ENCODE measurements around the gene KDM6A. TPM values are rescaled to one million over a fixed set of nuclear protein-coding genes. Genes with fewer than 3 reads are reported as not detected.

The KDM6A gene
- total RNA-seq, 4 donors from 2014 or later: 42.5 to 163 (median 91.8) TPM

DNA sequence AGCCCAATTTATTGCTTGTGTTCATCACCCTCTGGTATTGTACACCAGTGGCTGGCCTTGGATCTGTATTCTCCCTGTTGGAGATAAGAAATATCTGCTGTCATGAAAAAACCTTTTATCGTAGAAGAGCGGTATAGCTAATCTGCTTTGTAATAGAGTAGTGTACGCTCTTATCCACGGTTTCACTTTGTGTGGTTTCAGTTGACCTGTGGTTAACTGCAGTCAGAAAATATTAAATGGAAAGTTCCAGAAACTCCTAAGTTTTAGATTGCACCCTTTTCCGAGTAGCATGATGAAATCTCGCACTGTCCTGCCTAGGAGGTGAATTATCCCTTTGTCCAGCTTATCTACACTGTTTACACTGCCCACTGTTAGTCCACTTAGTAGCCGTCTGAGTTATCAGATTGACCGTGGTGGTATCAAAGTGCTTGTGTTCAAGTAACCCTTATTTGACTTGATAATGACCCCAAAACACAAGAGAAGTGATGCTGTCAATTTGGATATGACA, 42.4 kb downstream of the KDM6A start:
- H3K27ac ChIP-seq: no peak overlapping the region
- intact Hi-C loops (cut with DNase I; ENCODE audit: low total_unique reads) (no loop called here), in situ Hi-C loops (cut with MboI; ENCODE audit: low pct_ligation_motif_present in 1 of 4, low pct_unique_long_range_greater_than_20kb in 1 of 4, low sequenced_read_pairs in 3 of 4) (no loop called here)
- no peaks in the 10 kb centered on the region for H3K27me3 ChIP-seq
- H3K36me3 ChIP-seq: no peaks in the 10 kb centered on the region
- WGBS, 2 donors (ENCODE audit: low coverage in 1 of 2): 60 to 72% methylated on average over 1 to 8 of the region's 8 CpGs
- H3K4me1 ChIP-seq: peaks cover 0 to 24% (median 13%) of the 10 kb centered on the region in 4 donors
- H3K9me3 ChIP-seq: no peaks in the 10 kb centered on the region
- DNase-seq: no peak
- TF ChIP-seq POLR2AphosphoS5 (IDR thresholded peaks at IDR 0.05) (no peak), EP300 (IDR thresholded peaks at IDR 0.05; ENCODE audit: low read depth) (no peak), POLR2A (IDR thresholded peaks at IDR 0.05) (no peak)
- TF ChIP-seq, protein P1, sequence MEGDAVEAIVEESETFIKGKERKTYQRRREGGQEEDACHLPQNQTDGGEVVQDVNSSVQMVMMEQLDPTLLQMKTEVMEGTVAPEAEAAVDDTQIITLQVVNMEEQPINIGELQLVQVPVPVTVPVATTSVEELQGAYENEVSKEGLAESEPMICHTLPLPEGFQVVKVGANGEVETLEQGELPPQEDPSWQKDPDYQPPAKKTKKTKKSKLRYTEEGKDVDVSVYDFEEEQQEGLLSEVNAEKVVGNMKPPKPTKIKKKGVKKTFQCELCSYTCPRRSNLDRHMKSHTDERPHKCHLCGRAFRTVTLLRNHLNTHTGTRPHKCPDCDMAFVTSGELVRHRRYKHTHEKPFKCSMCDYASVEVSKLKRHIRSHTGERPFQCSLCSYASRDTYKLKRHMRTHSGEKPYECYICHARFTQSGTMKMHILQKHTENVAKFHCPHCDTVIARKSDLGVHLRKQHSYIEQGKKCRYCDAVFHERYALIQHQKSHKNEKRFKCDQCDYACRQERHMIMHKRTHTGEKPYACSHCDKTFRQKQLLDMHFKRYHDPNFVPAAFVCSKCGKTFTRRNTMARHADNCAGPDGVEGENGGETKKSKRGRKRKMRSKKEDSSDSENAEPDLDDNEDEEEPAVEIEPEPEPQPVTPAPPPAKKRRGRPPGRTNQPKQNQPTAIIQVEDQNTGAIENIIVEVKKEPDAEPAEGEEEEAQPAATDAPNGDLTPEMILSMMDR (IDR thresholded peaks at IDR 0.05): no peak
- H3K4me3 ChIP-seq: no peak overlapping the region

DNA sequence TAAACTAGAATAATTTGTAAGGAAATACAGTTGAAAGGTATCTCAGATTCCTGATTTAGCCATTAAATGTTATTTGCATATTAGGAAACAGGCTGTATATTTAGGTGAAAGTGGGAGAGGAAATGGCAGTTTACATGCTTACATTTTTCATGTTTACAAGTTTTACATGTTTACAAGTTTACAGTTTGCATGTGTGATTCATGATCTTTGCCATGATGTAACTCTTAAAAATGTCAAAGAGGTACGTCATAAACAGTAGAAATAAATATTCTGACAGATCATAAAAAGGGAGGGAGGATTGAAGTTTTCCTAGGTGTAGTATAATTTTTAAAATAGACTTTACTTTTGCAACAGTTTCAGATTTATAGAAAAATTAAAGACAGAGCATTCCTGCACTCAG, 45.7 kb downstream of the KDM6A start:
- no peak for DNase-seq
- Histone ChIP-seq H3K4me3 (no peak overlapping the region), H3K9me3 (no peaks in the 10 kb centered on the region), H3K36me3 (no peaks in the 10 kb centered on the region), H3K27ac (no peak overlapping the region), H3K27me3 (no peaks in the 10 kb centered on the region), H3K4me1 (peaks cover 0 to 30% (median 17%) of the 10 kb centered on the region in 4 donors)
- TF ChIP-seq POLR2AphosphoS5 (IDR thresholded peaks at IDR 0.05) (no peak), EP300 (IDR thresholded peaks at IDR 0.05; ENCODE audit: low read depth) (no peak), POLR2A (IDR thresholded peaks at IDR 0.05) (no peak)
- TF ChIP-seq, protein P1 (IDR thresholded peaks at IDR 0.05): no peak
- 36 to 40% methylated on average over 1 of the region's 1 CpG for WGBS, 2 donors (ENCODE audit: low coverage in 1 of 2)
- intact Hi-C loops (cut with DNase I; ENCODE audit: low total_unique reads): no loop called here
- in situ Hi-C loops (cut with MboI; ENCODE audit: low pct_ligation_motif_present in 1 of 4, low pct_unique_long_range_greater_than_20kb in 1 of 4, low sequenced_read_pairs in 3 of 4): no loop called here

DNA sequence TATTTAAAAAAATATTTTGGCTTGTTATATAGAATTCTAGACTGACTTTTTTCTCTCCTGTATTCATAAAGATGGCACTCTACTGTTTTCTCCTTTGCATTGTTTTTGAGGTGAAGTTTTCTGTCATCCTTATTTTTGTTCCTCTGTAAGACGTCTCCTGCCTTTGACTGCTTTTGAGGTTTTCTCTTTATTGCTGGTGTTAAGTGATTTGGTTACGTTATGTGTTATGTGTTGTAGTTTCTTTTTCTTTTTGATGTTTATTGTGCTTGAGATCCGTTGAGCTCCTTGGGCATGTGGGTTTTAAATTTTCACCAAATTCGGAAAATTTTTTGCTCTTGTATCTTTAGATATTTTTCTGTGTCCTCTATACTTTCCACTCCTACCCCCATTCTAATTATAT, 50.0 kb downstream of the KDM6A start:
- no peaks in the 10 kb centered on the region for H3K36me3 ChIP-seq
- in situ Hi-C loops (cut with MboI; ENCODE audit: low pct_ligation_motif_present in 1 of 4, low pct_unique_long_range_greater_than_20kb in 1 of 4, low sequenced_read_pairs in 3 of 4) (no loop called here), intact Hi-C loops (cut with DNase I; ENCODE audit: low total_unique reads) (no loop called here)
- H3K27me3 ChIP-seq: no peaks in the 10 kb centered on the region
- no peak overlapping the region for H3K4me3 ChIP-seq
- TF ChIP-seq, protein P1 (IDR thresholded peaks at IDR 0.05): no peak
- no peak for TF ChIP-seq POLR2AphosphoS5 (IDR thresholded peaks at IDR 0.05)
- TF ChIP-seq POLR2A (IDR thresholded peaks at IDR 0.05): no peak
- no peak for TF ChIP-seq EP300 (IDR thresholded peaks at IDR 0.05; ENCODE audit: low read depth)
- H3K4me1 ChIP-seq: peaks cover 0 to 11% (median 9%) of the 10 kb centered on the region in 4 donors
- H3K27ac ChIP-seq: no peak overlapping the region
- 69 to 90% methylated on average over 2 to 4 of the region's 4 CpGs for WGBS, 2 donors (ENCODE audit: low coverage in 1 of 2)
- H3K9me3 ChIP-seq: no peaks in the 10 kb centered on the region
- DNase-seq: no peak

DNA sequence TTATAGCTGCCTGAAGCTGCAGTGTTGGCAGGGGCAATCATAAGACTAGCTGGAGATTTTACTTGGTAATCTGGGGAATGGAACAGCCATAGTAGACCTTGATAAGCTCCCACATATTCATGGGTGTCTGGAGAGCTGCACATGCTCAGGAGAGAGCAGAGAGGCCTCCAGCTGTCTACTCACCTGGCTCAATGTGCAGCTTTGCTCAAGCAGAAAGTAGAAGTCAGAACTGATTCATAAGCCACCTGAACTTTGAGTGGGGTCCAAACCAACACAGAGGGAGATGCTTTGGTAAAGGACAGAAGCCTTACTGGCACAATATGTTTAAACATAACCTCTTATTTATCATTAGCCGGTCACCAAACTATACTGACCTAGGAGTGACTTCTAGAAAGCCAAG, 54.4 kb downstream of the KDM6A start:
- in situ Hi-C loops (cut with MboI; ENCODE audit: low pct_ligation_motif_present in 1 of 4, low pct_unique_long_range_greater_than_20kb in 1 of 4, low sequenced_read_pairs in 3 of 4): no loop called here
- H3K9me3 ChIP-seq: no peaks in the 10 kb centered on the region
- H3K36me3 ChIP-seq: no peaks in the 10 kb centered on the region
- TF ChIP-seq, protein P1 (IDR thresholded peaks at IDR 0.05): no peak
- TF ChIP-seq POLR2A (IDR thresholded peaks at IDR 0.05): no peak
- no peak for TF ChIP-seq EP300 (IDR thresholded peaks at IDR 0.05; ENCODE audit: low read depth)
- TF ChIP-seq POLR2AphosphoS5 (IDR thresholded peaks at IDR 0.05): no peak
- no peak for DNase-seq
- intact Hi-C loops (cut with DNase I; ENCODE audit: low total_unique reads): no loop called here
- 43% methylated on average over 1 of the region's 1 CpG; no CpG with 5 or more reads in 1 of the 2 donors for WGBS, 2 donors (ENCODE audit: low coverage in 1 of 2)
- no peak overlapping the region for H3K27ac ChIP-seq
- no peaks in the 10 kb centered on the region for H3K27me3 ChIP-seq
- peaks cover 0 to 2% (median under 1%) of the 10 kb centered on the region in 4 donors for H3K4me1 ChIP-seq
- H3K4me3 ChIP-seq: no peak overlapping the region

All from transverse colon (tissue), 4 donors.